OCI-LY7 (cell line): ENCODE measurements around the gene MRGPRE. TPM values are rescaled to one million over a fixed set of nuclear protein-coding genes. Genes with fewer than 3 reads are reported as not detected.

ENCODE experiments used
- BruUV-seq: library from RNA; stranded (reverse); fragments of 400-500 nt; replicated peaks from 2 replicates; lab custom pipeline; 2021; lab: Mats Ljungman, UMichigan
- CTCF ChIA-PET: fragments of 300-600 bp; sonication (Branson Sonifier 250); formaldehyde crosslinking; loops from one replicate; lab custom pipeline; 2022; ENCODE audit warnings: antibody characterized with exemption; ENCODE audit not compliant: unreplicated experiment; lab: Charles Lee
- POLR2A ChIA-PET: fragments of 300-600 bp; sonication (Branson Sonifier 250); formaldehyde crosslinking; loops from one replicate; lab custom pipeline; 2022; ENCODE audit warnings: antibody characterized with exemption; lab: Charles Lee
- DNase-seq: peaks from one replicate; pipeline ENCODE4 v3.0.0-alpha.2; 2015; ENCODE audit warnings: low spot score
- H2AFZ ChIP-seq: fragments of 200-600 bp; sonication (generic), shearing (Covaris generic); 2 replicates; pipeline ENCODE4 v1.6.1; 2014; ENCODE audit warnings: mild to moderate bottlenecking, antibody characterized with exemption, low read length, moderate library complexity
- H3K27ac ChIP-seq: fragments of 200-600 bp; sonication (generic); 2 replicates; pipeline ENCODE4 v1.5.1; 2014; ENCODE audit warnings: mixed run types, low read depth, mild to moderate bottlenecking, moderate library complexity, low read length, inconsistent platforms; ENCODE audit not compliant: poor library complexity, severe bottlenecking
- H3K36me3 ChIP-seq: fragments of 200-600 bp; sonication (generic); 2 replicates; pipeline ENCODE4 v1.6.1; 2014; ENCODE audit warnings: mild to moderate bottlenecking, antibody characterized with exemption, low read length, moderate library complexity, mixed read lengths; ENCODE audit not compliant: insufficient read depth
- H3K4me1 ChIP-seq: fragments of 200-600 bp; sonication (generic); 2 replicates; pipeline ENCODE4 v1.5.1; 2014; ENCODE audit warnings: mild to moderate bottlenecking, low read length; ENCODE audit not compliant: insufficient read depth, poor library complexity, severe bottlenecking
- H3K4me2 ChIP-seq: fragments of 200-600 bp; sonication (generic); 2 replicates; pipeline ENCODE4 v1.6.1; 2014; ENCODE audit warnings: mild to moderate bottlenecking, low read length
- H3K4me3 ChIP-seq: fragments of 200-600 bp; sonication (generic); 2 replicates; pipeline ENCODE4 v1.5.1; 2014; ENCODE audit warnings: mild to moderate bottlenecking, low read depth, low read length; ENCODE audit not compliant: poor library complexity, severe bottlenecking
- H3K79me2 ChIP-seq: fragments of 200-600 bp; sonication (generic); 2 replicates; pipeline ENCODE4 v1.6.1; 2016; ENCODE audit warnings: low read depth, mild to moderate bottlenecking, low read length, moderate library complexity, mixed read lengths; ENCODE audit not compliant: insufficient read depth
- H3K9me2 ChIP-seq: fragments of 200-600 bp; sonication (generic); 2 replicates; pipeline ENCODE4 v1.6.1; 2016; ENCODE audit warnings: mild to moderate bottlenecking, low read length, mixed read lengths; ENCODE audit not compliant: insufficient read depth
- H3K9me3 ChIP-seq: fragments of 200-600 bp; sonication (generic); 2 replicates; pipeline ENCODE4 v1.6.1; 2014; ENCODE audit warnings: mild to moderate bottlenecking, mixed run types, low read length, mixed read lengths
- H4K20me1 ChIP-seq: fragments of 200-600 bp; sonication (generic); 2 replicates; pipeline ENCODE4 v1.6.1; 2014; ENCODE audit warnings: mild to moderate bottlenecking, antibody characterized with exemption, low read length, moderate library complexity, mixed read lengths; ENCODE audit not compliant: insufficient read depth
- CTCF ChIP-seq: fragments of 200-600 bp; sonication (generic); conservative IDR thresholded peaks from 2 replicates; pipeline ENCODE4 v1.5.1; 2014; ENCODE audit warnings: mild to moderate bottlenecking, antibody characterized with exemption, low read length, moderate library complexity, mixed read lengths
- EZH2phosphoT487 ChIP-seq: fragments of 200-600 bp; sonication (generic); IDR thresholded peaks from 2 replicates; pipeline ENCODE4 v1.6.1; 2018; ENCODE audit warnings: low read depth, borderline replicate concordance, mild to moderate bottlenecking, mixed run types, antibody characterized with exemption, low read length, moderate library complexity, mixed read lengths
- intact Hi-C: fragments of 100-400 bp; cut with micrococcal nuclease; formaldehyde crosslinking; loops from one replicate; pipeline ENCODE4 v1.10.0; 2022; ENCODE audit not compliant: unreplicated experiment
- total RNA-seq, 2 experiments: library from RNA; depleted of rRNA in 1 of 2; stranded (reverse); fragments of >200 nt in 1 of 2; shearing (Covaris generic) in 1 of 2; gene quantifications; 2 replicates each; pipeline ENCODE4 v1.2.3, GENCODE V29; 2014 to 2022

The MRGPRE gene
- total RNA-seq, 2 experiments from 2014 or later: not detected

- Histone ChIP-seq H3K9me2 (no peaks in the 10 kb centered on the region), H3K4me1 (no peaks in the 10 kb centered on the region), H4K20me1 (no peaks in the 10 kb centered on the region), H3K36me3 (no peaks in the 10 kb centered on the region), H3K4me2 (no peak overlapping the region), H3K27ac (no peak overlapping the region), H3K4me3 (no peak overlapping the region), H2AFZ (no peak overlapping the region), H3K9me3 (no peaks in the 10 kb centered on the region), H3K79me2 (no peaks in the 10 kb centered on the region)
- intact Hi-C loops: no loop called here
- TF ChIP-seq EZH2phosphoT487: no peak
- no peak for TF ChIP-seq CTCF
- no peak for DNase-seq
- ChIA-PET CTCF (no interaction called here), POLR2A (interaction anchor here (0.6 kb wide), 1 partner anchor 725 kb away, joined by 4 read pairs; no protein-coding TSS in a partner anchor)
- no TSS peak for BruUV-seq
Observed at GRCh38 chr11:3234846-3235245, 2.6 kb upstream of the MRGPRE start.

DNA sequence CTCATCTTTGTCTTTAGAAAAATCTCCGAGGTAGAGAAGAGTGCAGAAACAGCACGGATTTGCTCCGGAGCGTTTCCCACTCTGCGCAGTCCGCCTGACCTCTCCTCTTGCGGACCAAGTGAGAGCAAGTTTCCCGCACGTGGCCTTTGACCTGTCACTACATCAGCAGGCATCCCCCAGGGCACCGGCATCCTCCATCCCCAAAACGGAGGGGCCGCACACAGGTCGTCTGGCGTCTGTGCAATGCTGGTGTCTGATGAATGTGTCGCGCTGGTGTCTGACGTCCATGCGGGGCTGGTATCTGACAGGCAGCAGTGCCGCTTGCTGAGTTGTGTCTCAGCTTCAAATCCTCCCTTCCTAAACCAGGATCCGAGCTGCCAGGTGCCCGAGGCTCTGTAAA lies 739 bp upstream of the MRGPRE start:
- intact Hi-C loops: no loop called here
- no peak for DNase-seq
- H3K4me3 ChIP-seq: no peak overlapping the region
- no peak overlapping the region for H3K4me2 ChIP-seq
- H3K9me2 ChIP-seq: no peaks in the 10 kb centered on the region
- no peak for TF ChIP-seq EZH2phosphoT487
- no peak for TF ChIP-seq CTCF
- H3K4me1 ChIP-seq: no peaks in the 10 kb centered on the region
- no peak overlapping the region for H2AFZ ChIP-seq
- H4K20me1 ChIP-seq: no peaks in the 10 kb centered on the region
- no peaks in the 10 kb centered on the region for H3K79me2 ChIP-seq
- ChIA-PET POLR2A (no interaction called here), CTCF (no interaction called here)
- H3K36me3 ChIP-seq: no peaks in the 10 kb centered on the region
- no peak overlapping the region for H3K27ac ChIP-seq
- no peaks in the 10 kb centered on the region for H3K9me3 ChIP-seq
- no TSS peak for BruUV-seq

GRCh38 chr11:3231550-3231850 lies 717 bp downstream of the MRGPRE start:
- H3K9me3 ChIP-seq: no peaks in the 10 kb centered on the region
- ChIA-PET CTCF (no interaction called here), POLR2A (no interaction called here)
- no peak overlapping the region for H3K27ac ChIP-seq
- no peaks in the 10 kb centered on the region for H4K20me1 ChIP-seq
- intact Hi-C loops: no loop called here
- H3K4me3 ChIP-seq: no peak overlapping the region
- H3K4me2 ChIP-seq: no peak overlapping the region
- H3K9me2 ChIP-seq: no peaks in the 10 kb centered on the region
- no peaks in the 10 kb centered on the region for H3K79me2 ChIP-seq
- no peak overlapping the region for H2AFZ ChIP-seq
- TF ChIP-seq EZH2phosphoT487 (no peak), CTCF (no peak)
- no peaks in the 10 kb centered on the region for H3K36me3 ChIP-seq
- no TSS peak for BruUV-seq
- DNase-seq: no peak
- H3K4me1 ChIP-seq: no peaks in the 10 kb centered on the region
